ENCODE data around the gene NUP50.

The NUP50 gene

GRCh38 chr22:45196926-45197605 lies 33.3 kb downstream of the NUP50 start:
- ATAC-seq: no peak

- no peak for ATAC-seq
Measured at GRCh38 chr22:45197606-45198462, 34.1 kb downstream of the NUP50 start.

GRCh38 chr22:45198463-45198795 lies 34.7 kb downstream of the NUP50 start:
- no peak for ATAC-seq

GRCh38 chr22:45199723-45200122 lies 36.0 kb downstream of the NUP50 start:
- no peak for ATAC-seq

- ATAC-seq: no peak
Measured at GRCh38 chr22:45200230-45200629, 36.5 kb downstream of the NUP50 start.

GRCh38 chr22:45200860-45201511 lies 37.3 kb downstream of the NUP50 start:
- ATAC-seq: no peak

- no peak for ATAC-seq
Measured at GRCh38 chr22:45201678-45202332, 38.1 kb downstream of the NUP50 start.

- ATAC-seq: no peak
Measured at GRCh38 chr22:45202333-45203149, 38.8 kb downstream of the NUP50 start.

- ATAC-seq: no peak
Measured at GRCh38 chr22:45203150-45203951, 39.6 kb downstream of the NUP50 start.

GRCh38 chr22:45204241-45204640 lies 40.5 kb downstream of the NUP50 start:
- ATAC-seq: no peak

- no peak for ATAC-seq
Measured at GRCh38 chr22:45204819-45205218, 41.1 kb downstream of the NUP50 start.

GRCh38 chr22:45205276-45205925 lies 41.7 kb downstream of the NUP50 start:
- no peak for ATAC-seq

- ATAC-seq: no peak
Measured at GRCh38 chr22:45206233-45206632, 42.5 kb downstream of the NUP50 start.

GRCh38 chr22:45207533-45207932 lies 43.8 kb downstream of the NUP50 start:
- ATAC-seq: no peak

GRCh38 chr22:45207981-45208664 lies 44.4 kb downstream of the NUP50 start:
- no peak for ATAC-seq

GRCh38 chr22:45208696-45208992 lies 44.9 kb downstream of the NUP50 start:
- no peak for ATAC-seq

- ATAC-seq: no peak
Measured at GRCh38 chr22:45208993-45209838, 45.5 kb downstream of the NUP50 start.

GRCh38 chr22:45210174-45210573 lies 46.4 kb downstream of the NUP50 start:
- ATAC-seq: no peak

GRCh38 chr22:45210577-45210976 lies 46.9 kb downstream of the NUP50 start:
- ATAC-seq: no peak

GRCh38 chr22:45210991-45211390 lies 47.3 kb downstream of the NUP50 start:
- ATAC-seq: no peak

Measured in activated CD4-positive, CD25-positive, alpha-beta regulatory T cell treated with anti-CD3 and anti-CD28 coated beads, Interleukin-2, amount 50 U/mL, for 24 hours (primary cell).